ENCODE data around the gene ATP6V1E1. TPM values are rescaled to one million over a fixed set of nuclear protein-coding genes. Genes with fewer than 3 reads are reported as not detected.

The ATP6V1E1 gene
- total and polyA plus RNA-seq, 12 donors: 88.1 to 388 (median 184) TPM

GRCh38 chr22:17664414-17665055 lies 36.0 kb upstream of the ATP6V1E1 start:
- no peak for DNase-seq
- Histone ChIP-seq H3K4me3 (no peak overlapping the region), H3K36me3 (replicated peaks in 1 of 2) (peaks cover 0 to 32% of the 10 kb centered on the region in 2 donors), H3K9me3 (replicated peaks in 1 of 3) (no peaks in the 10 kb centered on the region), H3K4me1 (replicated peaks in 1 of 2) (no peaks in the 10 kb centered on the region), H3K27ac (no peak overlapping the region), H3K27me3 (no peaks in the 10 kb centered on the region)
- 95 to 100% (median 97%) methylated on average over 3 to 6 of the region's 6 CpGs for WGBS, 4 donors
- intact Hi-C loops (cut with DNase I): no loop called here
- TF ChIP-seq CTCF (IDR thresholded peaks at IDR 0.05) (no peak), POLR2A (IDR thresholded peaks at IDR 0.05) (no peak)

DNA sequence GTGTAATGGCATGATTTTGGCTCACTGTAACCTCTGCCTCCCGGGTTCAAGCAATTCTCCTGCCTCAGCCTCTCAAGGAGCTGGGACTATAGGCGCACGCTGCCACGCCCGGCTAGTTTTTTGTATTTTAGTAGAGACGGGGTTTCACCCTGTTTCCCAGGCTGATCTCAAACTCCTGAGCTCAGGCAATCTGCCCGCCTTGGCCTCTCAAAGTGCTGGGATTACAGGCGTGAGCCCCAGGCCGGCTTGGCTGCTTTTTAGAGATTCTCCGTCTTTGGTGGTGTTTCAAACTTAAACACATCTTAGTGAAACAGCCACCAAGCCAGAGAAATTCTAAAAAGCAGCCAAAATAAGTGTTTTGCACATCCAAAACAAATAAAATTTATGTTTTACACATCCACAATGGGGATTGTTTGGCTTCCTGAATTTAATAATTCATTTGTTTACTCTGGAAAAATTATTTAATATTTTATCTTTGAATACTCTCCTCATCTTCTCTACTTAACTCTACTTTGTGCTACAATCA lies 28.4 kb upstream of the ATP6V1E1 start:
- Histone ChIP-seq H3K36me3 (replicated peaks in 1 of 2) (peaks cover 0 to 13% of the 10 kb centered on the region in 2 donors), H3K27ac (no peak overlapping the region), H3K9me3 (replicated peaks in 1 of 3) (no peaks in the 10 kb centered on the region), H3K4me1 (replicated peaks in 1 of 2) (no peaks in the 10 kb centered on the region), H3K27me3 (no peaks in the 10 kb centered on the region), H3K4me3 (no peak overlapping the region)
- intact Hi-C loops (cut with DNase I): no loop called here
- no peak for DNase-seq
- WGBS, 4 donors: 74 to 90% (median 88%) methylated on average over 10 of the region's 10 CpGs
- TF ChIP-seq POLR2A (IDR thresholded peaks at IDR 0.05): no peak
- TF ChIP-seq CTCF (IDR thresholded peaks at IDR 0.05): no peak

GRCh38 chr22:17655289-17655688 lies 26.7 kb upstream of the ATP6V1E1 start:
- WGBS, 4 donors: 80 to 88% (median 85%) methylated on average over 3 of the region's 3 CpGs
- Histone ChIP-seq H3K27ac (no peak overlapping the region), H3K36me3 (replicated peaks in 1 of 2) (peaks cover 0 to 12% of the 10 kb centered on the region in 2 donors), H3K27me3 (no peaks in the 10 kb centered on the region), H3K4me3 (no peak overlapping the region), H3K4me1 (replicated peaks in 1 of 2) (no peaks in the 10 kb centered on the region), H3K9me3 (replicated peaks in 1 of 3) (no peaks in the 10 kb centered on the region)
- TF ChIP-seq CTCF (IDR thresholded peaks at IDR 0.05) (no peak), POLR2A (IDR thresholded peaks at IDR 0.05) (no peak)
- intact Hi-C loops (cut with DNase I): no loop called here
- DNase-seq: no peak

DNA sequence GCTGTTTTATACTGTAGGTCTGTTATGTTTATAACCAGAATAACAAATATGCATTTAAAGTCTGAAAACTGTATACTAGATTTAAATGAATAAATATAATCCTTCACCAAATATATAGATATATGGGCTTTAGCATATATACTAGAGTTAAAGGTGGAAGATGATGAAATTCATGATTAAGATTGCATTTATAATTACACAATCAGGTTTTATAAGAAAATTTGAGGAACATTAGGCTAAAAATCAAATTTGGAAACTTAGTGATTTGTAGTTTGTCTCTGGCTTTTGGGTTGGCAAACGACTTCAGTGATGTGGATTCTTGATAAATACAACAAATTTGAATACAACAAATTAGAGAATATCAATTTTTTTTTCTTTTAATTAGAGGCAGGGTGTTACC lies 20.0 kb upstream of the ATP6V1E1 start:
- DNase-seq: no peak
- TF ChIP-seq CTCF (IDR thresholded peaks at IDR 0.05) (no peak), POLR2A (IDR thresholded peaks at IDR 0.05) (no peak)
- Histone ChIP-seq H3K36me3 (replicated peaks in 1 of 2) (no peaks in the 10 kb centered on the region), H3K9me3 (replicated peaks in 1 of 3) (no peaks in the 10 kb centered on the region), H3K27ac (no peak overlapping the region), H3K4me3 (no peak overlapping the region), H3K4me1 (replicated peaks in 1 of 2) (no peaks in the 10 kb centered on the region), H3K27me3 (no peaks in the 10 kb centered on the region)
- WGBS, 4 donors: 59 to 68% (median 62%) methylated on average over 1 of the region's 1 CpG
- intact Hi-C loops (cut with DNase I): loop anchor here in 1 of 2 donors (10.0 kb wide), 1 partner anchor 46 kb away; no protein-coding TSS in a partner anchor

Measured in adrenal gland (tissue), 12 donors.